Inflammatory macrophage treated with lipopolysaccharide for 1 hour (primary cell): ENCODE results near the gene SERPINA10.

Experiments
- DNase-seq, 2 donors: peaks; one replicate each; pipeline ENCODE4 v3.0.0-alpha.2; 2020 to 2022

Gene SERPINA10

GRCh38 chr14:94313991-94314655 lies 21.1 kb upstream of the SERPINA10 start:
- peak in 1 of 2 donors; percentile 37 for DNase-seq

- DNase-seq, result no peak
Measured at GRCh38 chr14:94312481-94313246, 19.6 kb upstream of the SERPINA10 start.

GRCh38 chr14:94310248-94310647 lies 17.2 kb upstream of the SERPINA10 start:
- DNase-seq, result no peak

- DNase-seq, result no peak
Measured at GRCh38 chr14:94309721-94310120, 16.7 kb upstream of the SERPINA10 start.

DNA sequence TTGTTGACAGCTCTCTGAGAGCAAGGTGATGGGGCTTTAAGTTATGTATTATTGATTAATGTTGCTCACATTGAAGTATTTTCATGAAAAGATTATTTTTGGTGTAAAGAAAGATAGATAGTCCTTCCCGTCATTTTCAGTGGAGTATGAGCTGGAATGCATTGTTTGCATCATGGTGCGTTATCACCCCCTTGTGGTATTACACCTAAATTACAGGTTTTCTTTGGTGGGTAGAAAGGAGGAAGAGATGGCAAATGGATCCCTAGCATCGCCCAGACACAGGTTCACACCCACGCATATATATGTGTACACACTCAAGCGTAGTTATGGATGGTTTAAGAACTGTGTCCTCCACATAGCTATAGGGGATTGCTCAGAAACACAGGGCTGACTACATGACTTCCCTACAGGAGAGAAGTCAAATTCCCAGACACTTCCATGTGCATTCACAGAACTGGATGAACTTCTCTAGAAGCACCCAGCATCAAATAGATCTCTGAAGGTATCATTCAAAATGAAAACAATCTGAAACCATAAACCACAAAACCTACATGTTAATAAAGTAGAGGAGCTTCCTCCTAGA lies 14.4 kb upstream of the SERPINA10 start:
- DNase-seq, result peak in 1 of 2 donors; percentile 58

GRCh38 chr14:94306047-94306978 lies 13.2 kb upstream of the SERPINA10 start:
- DNase-seq, result no peak

DNA sequence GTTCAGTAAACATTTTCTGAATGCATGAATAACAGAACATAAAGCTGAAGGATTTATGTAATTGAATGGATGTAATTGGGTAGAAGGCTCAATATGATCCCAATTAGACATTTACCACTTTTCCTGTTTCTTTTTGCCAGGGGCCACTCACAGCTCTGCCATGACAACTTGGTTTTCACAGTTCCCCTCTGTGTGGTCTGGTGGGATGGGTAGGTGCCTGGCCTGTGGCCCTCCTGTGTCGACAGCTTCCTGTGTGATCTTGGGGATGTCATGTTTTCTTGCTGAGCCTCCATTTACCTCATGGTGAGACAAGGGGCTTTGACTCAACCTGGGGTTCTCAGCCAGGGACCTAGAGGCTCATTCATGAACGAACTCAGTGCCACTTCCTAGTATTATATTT lies 12.6 kb upstream of the SERPINA10 start:
- DNase-seq, result no peak

GRCh38 chr14:94304243-94304642 lies 11.2 kb upstream of the SERPINA10 start:
- DNase-seq, result no peak

- DNase-seq, result no peak
Measured at GRCh38 chr14:94303111-94303510, 10.0 kb upstream of the SERPINA10 start.

- DNase-seq, result no peak
Measured at GRCh38 chr14:94298130-94298529, 5.1 kb upstream of the SERPINA10 start.

- DNase-seq, result peak; percentile 23 to 48
Measured at GRCh38 chr14:94296181-94296545, 3.1 kb upstream of the SERPINA10 start.

GRCh38 chr14:94295360-94296180 lies 2.5 kb upstream of the SERPINA10 start:
- DNase-seq, result no peak

GRCh38 chr14:94293578-94293924 lies 483 bp upstream of the SERPINA10 start:
- no peak for DNase-seq

DNA sequence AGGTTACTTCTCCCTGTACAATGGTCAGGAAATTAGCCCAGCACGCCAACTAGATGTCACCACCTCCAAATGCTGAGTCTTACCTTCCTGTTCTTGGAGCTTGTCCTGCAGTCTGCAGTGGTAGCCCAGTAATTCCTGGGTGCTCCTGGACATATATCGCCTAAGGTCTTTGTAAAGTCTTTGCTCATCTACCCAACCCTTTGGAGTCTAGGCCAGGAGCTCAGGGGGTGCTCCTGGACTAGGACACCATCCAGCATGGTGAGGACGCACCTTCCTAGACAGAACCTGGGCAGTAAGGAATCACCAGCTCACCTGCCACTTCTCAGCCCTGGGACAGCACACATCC lies 569 bp downstream of the SERPINA10 start:
- no peak for DNase-seq

GRCh38 chr14:94291906-94292525 lies 1.1 kb downstream of the SERPINA10 start:
- DNase-seq, result no peak

DNA sequence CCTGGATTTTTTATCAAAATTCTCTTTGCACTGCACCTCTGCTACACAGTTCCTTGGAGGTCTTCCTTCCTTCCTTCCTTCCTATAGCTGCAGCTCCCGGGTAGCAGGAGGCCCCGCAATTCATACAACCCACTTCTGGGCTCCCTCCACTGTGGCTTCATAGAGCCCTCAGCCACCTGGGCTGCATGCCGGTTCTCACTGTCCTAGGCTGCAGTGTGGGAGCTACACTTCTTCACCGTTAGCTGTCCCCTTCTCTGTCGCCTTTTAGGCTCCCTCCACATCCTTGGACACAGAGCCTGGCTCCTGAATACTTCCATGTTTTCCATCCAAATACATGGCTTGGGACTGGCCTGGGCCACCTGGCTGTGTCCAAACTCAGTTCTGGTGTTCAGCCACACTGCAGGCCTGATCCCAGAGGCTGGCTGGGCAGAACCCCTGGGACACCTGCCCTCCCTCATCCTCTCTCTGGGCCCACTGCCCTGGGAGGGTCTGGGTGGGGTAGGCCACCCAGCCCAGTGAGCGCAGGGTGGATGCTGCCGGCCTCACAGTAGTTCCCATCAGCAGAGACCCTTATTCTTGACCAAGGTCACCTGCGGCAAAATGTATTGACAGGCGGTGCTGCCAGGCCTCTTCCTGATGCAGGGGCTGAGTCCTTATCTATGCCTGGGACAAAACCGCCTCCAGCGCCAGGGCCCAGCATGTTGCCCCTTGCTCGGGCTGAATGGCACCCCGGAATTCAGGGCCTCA lies 1.7 kb downstream of the SERPINA10 start:
- no peak for DNase-seq

GRCh38 chr14:94290197-94290596 lies 2.9 kb downstream of the SERPINA10 start:
- DNase-seq, result no peak

DNA sequence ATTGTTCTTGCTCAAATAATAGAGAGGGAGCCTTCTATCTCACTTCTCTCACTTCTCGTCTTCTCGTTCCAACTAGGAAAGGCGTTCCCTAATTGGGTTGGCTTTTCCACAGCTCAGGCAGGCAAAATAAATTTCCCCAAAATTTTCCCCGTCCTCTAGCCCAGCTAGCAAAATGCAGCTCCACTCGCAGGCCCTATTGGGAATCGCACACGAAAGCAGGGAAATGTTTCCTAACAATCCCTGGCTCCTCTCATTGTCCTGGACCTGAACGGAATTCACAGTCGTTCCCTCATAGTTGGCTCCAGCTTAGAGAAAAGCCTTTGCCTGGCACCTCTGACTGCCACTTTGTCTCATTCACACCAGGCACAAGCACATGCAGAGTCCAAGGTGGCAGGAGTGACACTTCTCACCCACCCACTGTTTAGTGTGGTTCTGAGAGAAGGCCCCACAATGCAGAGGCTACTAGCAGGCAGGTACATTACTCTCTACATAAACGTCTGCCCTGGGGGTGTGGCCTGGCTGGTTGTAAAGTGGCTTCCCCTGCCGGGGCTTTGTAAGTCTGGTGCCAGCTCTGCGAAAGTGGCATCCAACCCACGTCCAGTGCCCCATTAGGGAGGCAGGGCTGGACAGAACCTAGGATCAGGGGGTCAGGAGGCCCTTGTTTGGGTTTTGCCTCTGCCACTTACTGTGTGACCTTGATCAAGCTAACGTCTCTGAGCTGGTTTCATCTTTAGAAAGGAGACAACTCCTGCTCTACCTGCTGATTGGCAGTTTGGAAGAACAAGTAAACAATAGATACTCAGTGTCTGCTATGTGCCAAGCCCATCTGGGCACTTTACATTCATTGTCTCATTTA lies 4.2 kb downstream of the SERPINA10 start:
- no peak for DNase-seq

DNA sequence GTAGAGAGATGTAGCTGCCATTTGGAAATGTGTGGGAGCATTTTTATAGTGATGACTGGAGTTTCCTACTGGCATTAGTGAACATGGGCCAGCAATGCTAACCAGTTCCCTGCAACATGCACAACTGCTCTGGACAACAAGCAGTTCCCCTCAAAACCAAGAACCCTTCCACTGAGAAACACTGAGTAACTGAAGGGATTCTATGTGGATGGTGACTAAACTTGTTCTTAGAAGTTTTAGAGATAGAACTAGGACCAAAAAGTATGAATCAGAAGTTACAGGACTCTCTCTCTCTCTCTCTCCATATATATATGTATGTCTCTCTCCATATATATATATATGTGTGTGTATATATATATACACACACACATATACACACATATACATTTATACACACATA lies 7.9 kb downstream of the SERPINA10 start:
- DNase-seq, result no peak

GRCh38 chr14:94284221-94284620 lies 8.8 kb downstream of the SERPINA10 start:
- DNase-seq, result no peak
